H1 (cell line): Measurements from ENCODE around the gene EPB41L2. TPM values are rescaled to one million over a fixed set of nuclear protein-coding genes. Genes with fewer than 3 reads are reported as not detected.

ENCODE experiments used
- CHD1 ChIP-seq: IDR thresholded peaks from 2 replicates; pipeline ENCODE4 v1.6.1; 2012; ENCODE audit warnings: low read depth, low read length, improper control_type of control experiment
- polyA plus RNA-seq, 7 experiments: library from polyadenylated mRNA; depleted of rRNA in 3 of 7; stranded (reverse) in 5 of 7; unstranded in 2 of 7; fragments of >200 nt in 5 of 7; fragments of 200-250 nt in 2 of 7; gene quantifications; 1 replicate in 5 of 7; 2 replicates in 1 of 7; 4 replicates in 1 of 7; pipeline versions ENCODE4 v1.2.1 to v1.2.3, GENCODE V29; 2011 to 2013; ENCODE audit warnings: missing spikeins in 2 of 7, mixed read lengths in 2 of 7
- total RNA-seq: library from RNA; stranded (reverse); fragmentation: NEBNext Ultra II Directional; extraction: Animal tissue kit (Norgen Biotek cat#: 25700); gene quantifications from 2 replicates; pipeline ENCODE4 v1.2.1, GENCODE V29; 2021

Gene EPB41L2
- total and polyA plus RNA-seq, 2 of the 8 experiments (the other 6 are each of a cell fraction or from before 2014, with no cell fraction given): 22.5 to 123 TPM

- no peak for TF ChIP-seq CHD1
Measured at GRCh38 chr6:131073577-131073976, 10.5 kb upstream of the EPB41L2 start (continued).
